ENCODE results near the gene PLPP6. TPM values are rescaled to one million over a fixed set of nuclear protein-coding genes. Genes with fewer than 3 reads are reported as not detected.

Gene PLPP6
- polyA plus RNA-seq, 3 donors, result 15.3 to 18.4 (median 16.1) TPM

Other genes starting within 250 kb of the PLPP6 start
- 10 to 100 TPM; 17.6 to 26.7 (median 18.7) TPM for gene SLC1A1, start 171.8 kb upstream of the PLPP6 start, polyA plus RNA-seq (ENCODE audit: insufficient read length in 3 of 3)
- gene SPATA6L, start 4.2 kb downstream of the PLPP6 start, polyA plus RNA-seq (ENCODE audit: insufficient read length in 3 of 3), result 1 to 10 TPM; 2.5 to 5.5 (median 2.8) TPM
- 10 to 100 TPM; 18.2 to 20.4 (median 19.7) TPM for gene CDC37L1, start 17.3 kb downstream of the PLPP6 start, polyA plus RNA-seq (ENCODE audit: insufficient read length in 3 of 3)
- gene AK3, start 78.9 kb downstream of the PLPP6 start, polyA plus RNA-seq (ENCODE audit: insufficient read length in 3 of 3), result 100 to 1,000 TPM in 2 of 3 donors, 10 to 100 TPM in 1; 84.4 to 120 (median 104) TPM
- gene RCL1, start 130.7 kb downstream of the PLPP6 start, polyA plus RNA-seq (ENCODE audit: insufficient read length in 3 of 3), result 10 to 100 TPM; 17.2 to 22.1 (median 17.9) TPM

Measured in renal cortex interstitium (tissue), 3 donors.